GM23338 (cell line): ENCODE data around the gene CD68. TPM values are rescaled to one million over a fixed set of nuclear protein-coding genes. Genes with fewer than 3 reads are reported as not detected.

Experiments
- ATAC-seq: fragments of 200-7000 bp; cut with Tn5 transposase; 3 replicates; pipeline ENCODE4 v1.9.1; 2020
- DNase-seq: peaks from one replicate; pipeline ENCODE4 v3.0.0-alpha.2; 2015; ENCODE audit warnings: low spot score
- H2AFZ ChIP-seq: fragments of 200-600 bp; sonication (generic); 2 replicates; pipeline ENCODE4 v1.8.0; 2016; ENCODE audit warnings: antibody characterized with exemption, mild to moderate bottlenecking, moderate library complexity
- H3F3A ChIP-seq: fragments of 200-600 bp; sonication (generic); replicated peaks from 2 replicates; pipeline ENCODE4 v1.8.0; 2017; ENCODE audit warnings: antibody characterized with exemption, mixed run types, low read depth
- H3K27ac ChIP-seq: fragments of 200-600 bp; sonication (generic); 2 replicates; pipeline ENCODE4 v1.6.1; 2016; ENCODE audit warnings: low read depth
- H3K27me3 ChIP-seq: fragments of 200-600 bp; sonication (generic); 2 replicates; pipeline ENCODE4 v1.8.0; 2016; ENCODE audit warnings: mild to moderate bottlenecking, mixed run types, moderate library complexity; ENCODE audit not compliant: insufficient read depth
- H3K36me3 ChIP-seq: fragments of 200-600 bp; sonication (generic); 2 replicates; pipeline ENCODE4 v1.8.0; 2016; ENCODE audit warnings: mild to moderate bottlenecking; ENCODE audit not compliant: insufficient read depth
- H3K4me1 ChIP-seq: fragments of 200-600 bp; sonication (generic); 2 replicates; pipeline ENCODE4 v1.8.0; 2016; ENCODE audit warnings: mild to moderate bottlenecking, moderate library complexity; ENCODE audit not compliant: insufficient read depth
- H3K4me2 ChIP-seq: fragments of 200-600 bp; sonication (generic); 2 replicates; pipeline ENCODE4 v1.7.1; 2017; ENCODE audit warnings: mixed run types
- H3K4me3 ChIP-seq: fragments of 200-600 bp; sonication (generic); 2 replicates; pipeline ENCODE4 v1.6.1; 2016; ENCODE audit warnings: mixed run types
- H3K79me2 ChIP-seq: fragments of 200-600 bp; sonication (generic); replicated peaks from 2 replicates; pipeline ENCODE4 v1.8.0; 2017; ENCODE audit warnings: mild to moderate bottlenecking; ENCODE audit not compliant: insufficient read depth
- H3K9me2 ChIP-seq: fragments of 200-600 bp; sonication (generic); 2 replicates; pipeline ENCODE4 v1.8.0; 2017; ENCODE audit not compliant: insufficient read depth
- H4K20me1 ChIP-seq: fragments of 200-600 bp; sonication (generic); replicated peaks from 2 replicates; pipeline ENCODE4 v1.8.0; 2017; ENCODE audit warnings: mild to moderate bottlenecking; ENCODE audit not compliant: insufficient read depth
- H3K27ac Mint-ChIP-seq: 2 replicates; pipeline ENCODE4 v1.8.0; 2020; ENCODE audit warnings: inconsistent platforms, mild to moderate bottlenecking, moderate library complexity, mixed read lengths
- H3K27me3 Mint-ChIP-seq: 3 replicates; pipeline ENCODE4 v1.8.0; 2022; ENCODE audit warnings: low read depth, mild to moderate bottlenecking, moderate library complexity, mixed read lengths, inconsistent platforms; ENCODE audit not compliant: insufficient read depth, poor library complexity
- H3K36me3 Mint-ChIP-seq: 3 replicates; pipeline ENCODE4 v1.8.0; 2021; ENCODE audit warnings: low read depth, mild to moderate bottlenecking, inconsistent platforms, moderate library complexity, mixed read lengths
- H3K4me1 Mint-ChIP-seq: 3 replicates; pipeline ENCODE4 v1.8.0; 2020; ENCODE audit warnings: mild to moderate bottlenecking, inconsistent platforms, mixed read lengths
- H3K4me3 Mint-ChIP-seq: 3 replicates; pipeline ENCODE4 v1.8.0; 2021; ENCODE audit warnings: moderate library complexity, mild to moderate bottlenecking, inconsistent platforms, mixed read lengths
- H3K9me3 Mint-ChIP-seq: 3 replicates; pipeline ENCODE4 v1.8.0; 2020; ENCODE audit warnings: moderate library complexity, mild to moderate bottlenecking, inconsistent platforms, mixed read lengths
- CREB1 ChIP-seq: fragments of 250-450 bp; sonication (Bioruptor Pico); IDR thresholded peaks from 2 replicates; pipeline ENCODE4 v1.5.0; 2020; ENCODE audit warnings: low read depth, mild to moderate bottlenecking, moderate library complexity
- EZH2 ChIP-seq: fragments of 200-600 bp; sonication (generic); IDR thresholded peaks from one replicate; pipeline ENCODE4 v1.8.0; 2017; ENCODE audit warnings: antibody characterized with exemption, mild to moderate bottlenecking, low read depth; ENCODE audit not compliant: unreplicated experiment
- POLR2AphosphoS5 ChIP-seq: IDR thresholded peaks from 2 replicates; pipeline ENCODE4 v1.6.1; 2016; ENCODE audit warnings: antibody characterized with exemption, low read depth
- STAT1 ChIP-seq: IDR thresholded peaks from one replicate; pipeline ENCODE4 v1.6.1; 2016; ENCODE audit warnings: antibody characterized with exemption; ENCODE audit not compliant: unreplicated experiment
- ZNF114 ChIP-seq: fragments of 250-450 bp; sonication (Bioruptor Pico); IDR thresholded peaks from 2 replicates; pipeline ENCODE4 v1.5.0; 2020; ENCODE audit warnings: mild to moderate bottlenecking, moderate library complexity
- ZNF462 ChIP-seq: fragments of 250-450 bp; sonication (Bioruptor Pico); IDR thresholded peaks from 2 replicates; pipeline ENCODE4 v1.5.0; 2020; ENCODE audit warnings: mild to moderate bottlenecking, moderate library complexity
- polyA plus RNA-seq: library from polyadenylated mRNA; unstranded; fragments of >200 nt; fragmentation: Nextera tagmentation; extraction: Ambion mirVana; gene quantifications from 2 replicates; pipeline ENCODE4 v1.2.1, GENCODE V29; 2016
- total RNA-seq: library from RNA; depleted of rRNA; stranded (reverse); fragments of >200 nt; shearing (Covaris generic); gene quantifications from 2 replicates; pipeline ENCODE4 v1.2.3, GENCODE V29; 2014
- TF ChIP-seq, protein P1 (sequence below), 2 experiments: fragments of 200-600 bp in 1 of 2; sonication (generic) in 1 of 2; conservative IDR thresholded peaks; 2 replicates each; pipeline versions ENCODE4 v1.5.1 to v1.6.1; 2016 to 2017; ENCODE audit warnings: antibody characterized with exemption in 2 of 2, low read depth in 2 of 2, mild to moderate bottlenecking in 2 of 2, moderate library complexity in 1 of 2
- TF ChIP-seq, protein P2 (sequence below): IDR thresholded peaks from 2 replicates; pipeline ENCODE4 v1.6.1; 2016; ENCODE audit warnings: antibody characterized with exemption

CD68 gene
- total and polyA plus RNA-seq, 2 experiments from 2014 or later: not detected

DNA sequence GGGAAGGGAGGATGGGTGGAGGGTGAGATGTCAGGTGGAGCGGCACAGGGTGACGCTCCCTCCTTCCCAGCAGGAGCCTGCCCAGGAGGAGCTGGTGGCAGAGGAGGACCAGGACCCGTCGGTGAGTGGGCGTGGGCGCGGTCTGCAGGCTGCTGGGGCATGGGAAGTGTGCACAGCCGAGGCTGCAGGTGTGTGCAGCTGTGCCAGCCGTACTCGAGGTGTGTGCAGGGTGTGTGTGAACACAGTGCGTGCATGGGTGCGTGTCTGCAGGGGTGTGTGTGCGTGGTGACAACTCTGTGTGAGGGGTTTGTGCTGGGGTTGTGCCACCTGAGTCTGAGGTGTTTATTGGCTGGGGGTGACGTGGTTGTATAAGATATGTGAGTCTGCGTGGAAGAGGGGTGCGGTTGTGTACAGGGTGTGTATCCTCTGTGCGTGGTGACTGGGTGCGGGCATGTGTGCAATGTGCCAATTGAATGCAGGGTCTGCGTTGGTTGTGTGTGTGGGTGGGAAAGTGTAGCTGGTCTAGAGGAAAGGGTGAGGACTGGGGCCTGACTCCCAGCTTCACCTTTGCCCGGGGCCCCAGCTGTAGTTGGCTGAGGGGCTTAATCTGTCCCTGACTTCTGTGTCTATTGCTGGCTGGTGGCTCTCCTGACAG lies 29.9 kb upstream of the CD68 start (continued):
- TF ChIP-seq STAT1 (no peak), EZH2 (no peak), POLR2AphosphoS5 (no peak)
- TF ChIP-seq, protein P1, sequence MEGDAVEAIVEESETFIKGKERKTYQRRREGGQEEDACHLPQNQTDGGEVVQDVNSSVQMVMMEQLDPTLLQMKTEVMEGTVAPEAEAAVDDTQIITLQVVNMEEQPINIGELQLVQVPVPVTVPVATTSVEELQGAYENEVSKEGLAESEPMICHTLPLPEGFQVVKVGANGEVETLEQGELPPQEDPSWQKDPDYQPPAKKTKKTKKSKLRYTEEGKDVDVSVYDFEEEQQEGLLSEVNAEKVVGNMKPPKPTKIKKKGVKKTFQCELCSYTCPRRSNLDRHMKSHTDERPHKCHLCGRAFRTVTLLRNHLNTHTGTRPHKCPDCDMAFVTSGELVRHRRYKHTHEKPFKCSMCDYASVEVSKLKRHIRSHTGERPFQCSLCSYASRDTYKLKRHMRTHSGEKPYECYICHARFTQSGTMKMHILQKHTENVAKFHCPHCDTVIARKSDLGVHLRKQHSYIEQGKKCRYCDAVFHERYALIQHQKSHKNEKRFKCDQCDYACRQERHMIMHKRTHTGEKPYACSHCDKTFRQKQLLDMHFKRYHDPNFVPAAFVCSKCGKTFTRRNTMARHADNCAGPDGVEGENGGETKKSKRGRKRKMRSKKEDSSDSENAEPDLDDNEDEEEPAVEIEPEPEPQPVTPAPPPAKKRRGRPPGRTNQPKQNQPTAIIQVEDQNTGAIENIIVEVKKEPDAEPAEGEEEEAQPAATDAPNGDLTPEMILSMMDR (conservative IDR thresholded peaks at IDR 0.05; ENCODE audit: low read depth in 2 of 2): no peak

DNA sequence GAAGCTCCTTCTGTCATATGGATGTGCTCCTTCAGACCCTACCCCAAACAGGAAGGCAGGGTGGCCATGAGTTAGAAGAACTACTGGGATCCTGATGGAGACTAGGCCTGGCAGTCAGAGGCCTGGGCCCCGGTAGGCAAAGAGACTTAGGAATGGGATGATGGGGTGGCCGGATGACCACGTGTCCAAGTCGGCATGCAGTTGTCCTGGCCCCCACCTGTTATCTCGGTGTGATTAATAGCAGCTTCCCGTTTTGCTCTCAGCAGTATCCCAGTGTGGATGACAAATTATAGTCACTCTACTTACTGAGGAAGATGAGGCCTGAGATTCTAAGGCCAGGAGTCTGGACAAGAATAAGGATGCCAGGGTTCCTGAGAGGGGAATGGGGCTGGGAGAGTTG lies 29.1 kb upstream of the CD68 start:
- Histone ChIP-seq H3F3A (peaks cover 14% of the 10 kb centered on the region), H4K20me1 (no peaks in the 10 kb centered on the region), H3K27ac (no peak overlapping the region), H3K36me3 (no peaks in the 10 kb centered on the region), H3K4me1 (peaks cover 5% of the 10 kb centered on the region; the same call in 1 of the 2 replicates), H3K79me2 (no peaks in the 10 kb centered on the region), H3K27me3 (peaks cover 13% of the 10 kb centered on the region), H3K4me3 (no peak overlapping the region), H3K4me2 (no peak overlapping the region), H3K9me2 (no peaks in the 10 kb centered on the region), H2AFZ (no peak overlapping the region)
- DNase-seq: no peak
- H3K4me3 Mint-ChIP-seq: no peak overlapping the region
- no peak overlapping the region for H3K27ac Mint-ChIP-seq
- peaks cover 8% of the 10 kb centered on the region for H3K27me3 Mint-ChIP-seq
- TF ChIP-seq CREB1 (CRISPR knock-in tag) (no peak), ZNF462 (CRISPR knock-in tag) (no peak), ZNF114 (no peak)
- TF ChIP-seq, protein P1 (conservative IDR thresholded peaks at IDR 0.05; ENCODE audit: low read depth in 2 of 2): no peak
- TF ChIP-seq, protein P2, sequence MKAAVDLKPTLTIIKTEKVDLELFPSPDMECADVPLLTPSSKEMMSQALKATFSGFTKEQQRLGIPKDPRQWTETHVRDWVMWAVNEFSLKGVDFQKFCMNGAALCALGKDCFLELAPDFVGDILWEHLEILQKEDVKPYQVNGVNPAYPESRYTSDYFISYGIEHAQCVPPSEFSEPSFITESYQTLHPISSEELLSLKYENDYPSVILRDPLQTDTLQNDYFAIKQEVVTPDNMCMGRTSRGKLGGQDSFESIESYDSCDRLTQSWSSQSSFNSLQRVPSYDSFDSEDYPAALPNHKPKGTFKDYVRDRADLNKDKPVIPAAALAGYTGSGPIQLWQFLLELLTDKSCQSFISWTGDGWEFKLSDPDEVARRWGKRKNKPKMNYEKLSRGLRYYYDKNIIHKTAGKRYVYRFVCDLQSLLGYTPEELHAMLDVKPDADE: no peak
- ATAC-seq: no peak
- no peaks in the 10 kb centered on the region for H3K9me3 Mint-ChIP-seq
- peaks cover 10% of the 10 kb centered on the region for H3K4me1 Mint-ChIP-seq
- no peaks in the 10 kb centered on the region for H3K36me3 Mint-ChIP-seq
